ENCODE measurements around the gene CEACAM18. TPM values are rescaled to one million over a fixed set of nuclear protein-coding genes. Genes with fewer than 3 reads are reported as not detected.

The CEACAM18 gene
- total and polyA plus RNA-seq, 2 of the 8 experiments (the other 6 are each of a cell fraction or from before 2014, with no cell fraction given): not detected

- no peak for TF ChIP-seq CHD2 (IDR thresholded peaks at IDR 0.05; ENCODE audit: low read length)
- no peak for TF ChIP-seq E2F6 (IDR thresholded peaks at IDR 0.05)
- no peak for TF ChIP-seq YY1 (IDR thresholded peaks at IDR 0.05; ENCODE audit: low read depth, low read length)
- TF ChIP-seq, protein P1, sequence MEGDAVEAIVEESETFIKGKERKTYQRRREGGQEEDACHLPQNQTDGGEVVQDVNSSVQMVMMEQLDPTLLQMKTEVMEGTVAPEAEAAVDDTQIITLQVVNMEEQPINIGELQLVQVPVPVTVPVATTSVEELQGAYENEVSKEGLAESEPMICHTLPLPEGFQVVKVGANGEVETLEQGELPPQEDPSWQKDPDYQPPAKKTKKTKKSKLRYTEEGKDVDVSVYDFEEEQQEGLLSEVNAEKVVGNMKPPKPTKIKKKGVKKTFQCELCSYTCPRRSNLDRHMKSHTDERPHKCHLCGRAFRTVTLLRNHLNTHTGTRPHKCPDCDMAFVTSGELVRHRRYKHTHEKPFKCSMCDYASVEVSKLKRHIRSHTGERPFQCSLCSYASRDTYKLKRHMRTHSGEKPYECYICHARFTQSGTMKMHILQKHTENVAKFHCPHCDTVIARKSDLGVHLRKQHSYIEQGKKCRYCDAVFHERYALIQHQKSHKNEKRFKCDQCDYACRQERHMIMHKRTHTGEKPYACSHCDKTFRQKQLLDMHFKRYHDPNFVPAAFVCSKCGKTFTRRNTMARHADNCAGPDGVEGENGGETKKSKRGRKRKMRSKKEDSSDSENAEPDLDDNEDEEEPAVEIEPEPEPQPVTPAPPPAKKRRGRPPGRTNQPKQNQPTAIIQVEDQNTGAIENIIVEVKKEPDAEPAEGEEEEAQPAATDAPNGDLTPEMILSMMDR (IDR thresholded peaks at IDR 0.05; ENCODE audit: control extremely low read depth in 1 of 3, insufficient read depth in 1 of 3, low read depth in 1 of 3, low read length in 3 of 3): no peak
- Histone ChIP-seq H4K8ac (ENCODE audit: extremely low read depth, insufficient read depth, low read length) (no peak overlapping the region), H3K9me3 (ENCODE audit: insufficient read depth in 2 of 2, low read depth in 1 of 2, low read length in 1 of 2) (peaks cover 41 to 53% of the 10 kb centered on the region in 2 experiments), H3K18ac (ENCODE audit: extremely low read depth, low read length) (no peak overlapping the region), H2AFZ (ENCODE audit: low read length) (no peak overlapping the region), H4K91ac (replicated peaks; ENCODE audit: insufficient read length, low read length) (no peak overlapping the region), H3K79me2 (ENCODE audit: control insufficient read depth in 1 of 2, insufficient read depth in 2 of 2, low read length in 2 of 2) (no peaks in the 10 kb centered on the region), H3K56ac (replicated peaks; ENCODE audit: insufficient read length, low read depth, low read length) (no peak overlapping the region), H4K20me1 (replicated peaks in 1 of 2; ENCODE audit: control insufficient read depth in 1 of 2, insufficient read depth in 2 of 2, low read length in 2 of 2) (no peaks in the 10 kb centered on the region), H3K36me3 (ENCODE audit: control insufficient read depth in 2 of 4, insufficient read depth in 4 of 4, low read length in 3 of 4) (no peaks in the 10 kb centered on the region), H2BK12ac (ENCODE audit: low read depth, low read length) (no peak overlapping the region), H2AK5ac (ENCODE audit: low read depth, low read length) (no peak overlapping the region), H3K23me2 (ENCODE audit: low read depth, low read length) (no peaks in the 10 kb centered on the region), H3K4me2 (ENCODE audit: insufficient read depth in 1 of 2, low read depth in 2 of 2, low read length in 2 of 2) (no peak overlapping the region), H3K4ac (replicated peaks; ENCODE audit: insufficient read length, low read depth, low read length) (no peak overlapping the region), H3K4me3 (ENCODE audit: extremely low read depth in 1 of 4, insufficient read depth in 2 of 4, low read depth in 3 of 4, low read length in 4 of 4) (no peak overlapping the region), H3K79me1 (ENCODE audit: low read depth, low read length) (no peaks in the 10 kb centered on the region), H2BK120ac (replicated peaks; ENCODE audit: low read depth, low read length) (no peak overlapping the region), H3K27ac (ENCODE audit: low read depth, low read length) (no peak overlapping the region), H3K23ac (ENCODE audit: insufficient read length) (no peak overlapping the region), H2BK5ac (ENCODE audit: low read depth, low read length) (no peak overlapping the region), H2BK20ac (ENCODE audit: low read length) (no peak overlapping the region), H3K9ac (replicated peaks in 1 of 4; ENCODE audit: extremely low read depth in 1 of 4, low read depth in 3 of 4, low read length in 3 of 4) (no peak overlapping the region), H3K4me1 (replicated peaks in 1 of 4; ENCODE audit: control insufficient read depth in 3 of 4, insufficient read depth in 4 of 4, low read length in 3 of 4) (no peaks in the 10 kb centered on the region), H3K27me3 (replicated peaks in 1 of 4; ENCODE audit: control insufficient read depth in 3 of 4, extremely low read depth in 1 of 4, insufficient read depth in 3 of 4, low read length in 3 of 4) (no peaks in the 10 kb centered on the region), H4K5ac (ENCODE audit: insufficient read length, low read depth, low read length) (no peak overlapping the region), H2BK15ac (ENCODE audit: low read length) (no peak overlapping the region), H3K14ac (ENCODE audit: insufficient read length) (no peak overlapping the region)
- FAIRE-seq (no peak), DNase-seq (ENCODE audit: low read depth in 1 of 2, low spot score in 2 of 2) (no peak)
- ChIA-PET POLR2A (ENCODE audit: partially characterized antibody) (no interaction called here), CTCF (ENCODE audit: partially characterized antibody) (interaction anchor here (0.9 to 1.5 kb wide), 2 partner anchors 21 to 55 kb away, joined by 4 to 6 read pairs; partner anchors contain the start of gene SIGLEC6)
- 78% methylated on average over 7 of the region's 7 CpGs; no CpG with 5 or more reads in 1 of the 2 experiments for WGBS, 2 experiments (ENCODE audit: extremely low coverage in 1 of 2, insufficient coverage in 1 of 2, insufficient read length in 1 of 2, insufficient replicate concordance in 2 of 2, low coverage in 1 of 2, low lambda C conversion rate in 2 of 2, missing lambda C conversion rate in 1 of 2)
Observed at GRCh38 chr19:51509823-51510660, 31.7 kb downstream of the CEACAM18 start.

Data from H1 (cell line).